Spinal cord (tissue), 10 donors: ENCODE data around the gene PAPOLA. TPM values are rescaled to one million over a fixed set of nuclear protein-coding genes. Genes with fewer than 3 reads are reported as not detected.
A peak's percentile ranks its signal among the peaks of the same experiment; 100 is the strongest.
"Not testable (repeated sequence)": the region's sequence is repeated elsewhere in the genome, so short reads cannot be mapped to it uniquely, and the experiment has no call there.

Source experiments
- DNase-seq, 6 donors: peaks; one replicate each; pipeline versions ENCODE4 v3.0.0 to v3.0.0-alpha.2; 2013 to 2015; ENCODE audit warnings: low spot score in 6 of 6, low read depth in 4 of 6
- H3K27ac ChIP-seq: one replicate; pipeline ENCODE4 v1.5.1; 2013; ENCODE audit warnings: low read depth, low read length, control low read depth
- H3K27me3 ChIP-seq: one replicate; pipeline ENCODE4 v1.6.1; 2013; ENCODE audit warnings: low read length; ENCODE audit not compliant: control insufficient read depth, insufficient read depth
- H3K36me3 ChIP-seq: one replicate; pipeline ENCODE4 v1.6.1; 2013; ENCODE audit warnings: low read length; ENCODE audit not compliant: control insufficient read depth, insufficient read depth
- H3K4me1 ChIP-seq: one replicate; pipeline ENCODE4 v1.6.1; 2013; ENCODE audit warnings: low read length; ENCODE audit not compliant: control insufficient read depth, insufficient read depth
- H3K4me3 ChIP-seq: one replicate; pipeline ENCODE4 v1.5.1; 2013; ENCODE audit warnings: low read depth, low read length, control low read depth
- H3K9me3 ChIP-seq: one replicate; pipeline ENCODE4 v1.6.1; 2013; ENCODE audit warnings: low read length; ENCODE audit not compliant: control insufficient read depth, insufficient read depth
- WGBS: methylation state at CpG from one replicate; pipeline ENCODE4 v1.1.5; 2013; ENCODE audit warnings: missing lambda C conversion rate; ENCODE audit not compliant: insufficient coverage; 5-methylcytosine and 5-hydroxymethylcytosine counted together
- polyA plus RNA-seq, 2 donors: library from polyadenylated mRNA; unstranded; fragments of 120-200 nt; gene quantifications; one replicate each; pipeline ENCODE4 v1.2.1, GENCODE V29; 2013; ENCODE audit not compliant: insufficient read length in 2 of 2
- total RNA-seq, 2 donors: library from RNA; depleted of rRNA in 1 of 2; stranded (reverse); fragments of 120-200 nt in 1 of 2; fragments of >200 nt in 1 of 2; gene quantifications; one replicate each; pipeline versions ENCODE4 v1.2.3 to v1.2.4, GENCODE V29; 2013 to 2014
- donor health status: healthy.

Gene PAPOLA
- total and polyA plus RNA-seq, 4 donors, result 122 to 197 (median 140) TPM

DNA sequence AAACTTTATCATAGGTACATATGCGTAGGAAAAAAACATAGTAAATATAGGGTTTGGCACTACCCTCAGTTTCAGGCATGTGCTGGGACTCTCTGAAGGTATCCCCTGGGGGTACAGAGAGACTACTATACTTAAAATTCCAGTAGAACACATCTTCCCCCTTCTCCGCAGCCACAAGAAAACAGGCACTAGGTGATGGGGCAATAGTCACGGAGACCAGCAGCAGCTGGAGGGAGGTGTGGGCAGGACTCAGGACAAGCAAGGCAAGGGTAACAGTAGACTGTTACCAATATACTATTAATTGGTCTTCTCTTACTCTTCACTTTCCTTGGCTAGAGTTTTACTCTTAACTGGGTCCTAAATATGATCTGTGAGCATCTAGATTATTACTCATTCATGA lies 4.6 kb upstream of the PAPOLA start:
- Histone ChIP-seq H3K36me3 (no peaks in the 10 kb centered on the region), H3K4me3 (no peak overlapping the region), H3K4me1 (peaks cover 9% of the 10 kb centered on the region), H3K27me3 (no peaks in the 10 kb centered on the region), H3K9me3 (no peaks in the 10 kb centered on the region), H3K27ac (no peak overlapping the region)
- WGBS, result no CpG with 5 or more reads among the region's 3 CpGs
- DNase-seq, result no peak

DNA sequence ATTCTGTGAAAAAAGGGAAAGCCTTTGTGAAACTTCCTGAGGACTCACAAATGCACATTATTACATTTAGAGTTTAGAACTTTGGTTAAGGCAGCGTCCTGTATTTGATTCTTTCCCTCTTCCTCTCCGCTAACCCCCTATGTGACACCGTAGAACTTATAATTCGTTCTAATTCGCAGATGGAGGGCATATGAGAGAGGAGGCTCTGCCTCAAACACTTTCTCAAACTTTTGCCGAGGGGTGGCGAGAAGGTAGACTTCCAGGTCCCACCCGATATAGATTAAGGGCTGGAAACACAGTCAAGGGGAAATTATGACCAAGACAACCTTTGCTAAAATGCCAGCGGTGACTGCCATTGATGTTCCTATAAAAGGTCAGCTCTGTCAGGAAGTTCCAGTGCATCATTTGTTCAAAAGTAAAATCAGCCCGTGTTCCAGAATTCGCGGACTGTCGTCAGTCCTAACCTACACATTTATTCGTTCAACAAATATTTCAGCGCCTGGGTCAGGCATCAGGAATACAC lies 904 bp upstream of the PAPOLA start:
- Histone ChIP-seq H3K36me3 (peaks cover 4% of the 10 kb centered on the region), H3K4me1 (peaks cover 19% of the 10 kb centered on the region), H3K27ac (peak overlapping the region; percentile 95), H3K4me3 (peak overlapping the region; percentile 94), H3K27me3 (no peaks in the 10 kb centered on the region), H3K9me3 (no peaks in the 10 kb centered on the region)
- WGBS, result 23% methylated on average over 6 of the region's 15 CpGs
- DNase-seq, result no peak

DNA sequence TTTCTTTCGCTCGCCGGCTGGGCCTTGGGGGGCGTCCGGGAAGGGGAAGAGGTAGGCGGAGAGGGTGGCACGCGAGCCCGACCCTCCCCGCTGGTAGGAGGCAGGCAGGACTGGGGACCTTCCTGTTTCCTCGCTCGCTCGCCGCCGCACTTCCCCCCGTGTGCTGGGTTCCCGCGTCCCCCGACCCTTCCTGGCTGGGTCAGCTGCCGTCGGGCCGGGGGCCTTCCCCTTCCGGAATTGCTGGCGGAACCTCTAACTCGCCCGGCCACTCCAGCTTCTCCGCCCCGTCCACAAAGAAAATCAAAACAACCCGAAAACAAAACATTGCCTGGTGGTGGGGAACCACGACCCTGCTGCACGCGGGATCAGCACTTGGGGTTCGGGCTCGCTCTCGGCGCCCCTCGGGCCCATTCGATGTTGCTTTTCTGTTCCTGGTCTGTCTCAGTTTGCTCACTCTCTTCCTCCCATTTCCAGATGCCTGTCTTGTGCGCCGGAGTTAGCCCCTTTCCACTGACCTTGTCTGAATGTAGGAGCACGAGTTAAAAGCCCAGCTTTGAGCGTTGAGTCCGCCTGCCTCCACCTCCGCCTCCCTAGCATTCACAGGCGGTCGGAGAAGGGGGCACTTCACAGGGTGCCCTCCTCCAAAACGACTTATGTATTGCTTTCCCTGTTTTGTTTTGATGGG lies 581 bp downstream of the PAPOLA start:
- H3K27me3 ChIP-seq, result no peaks in the 10 kb centered on the region
- no peaks in the 10 kb centered on the region for H3K9me3 ChIP-seq
- 0% methylated on average over 44 of the region's 47 CpGs for WGBS
- peaks cover 19% of the 10 kb centered on the region for H3K4me1 ChIP-seq
- peak overlapping the region; percentile 94 for H3K4me3 ChIP-seq
- peak in 4 of 6 donors; percentile 31 to 54 (median 37) for DNase-seq
- H3K27ac ChIP-seq, result peak overlapping the region; percentile 95
- peaks cover 4% of the 10 kb centered on the region for H3K36me3 ChIP-seq

DNA sequence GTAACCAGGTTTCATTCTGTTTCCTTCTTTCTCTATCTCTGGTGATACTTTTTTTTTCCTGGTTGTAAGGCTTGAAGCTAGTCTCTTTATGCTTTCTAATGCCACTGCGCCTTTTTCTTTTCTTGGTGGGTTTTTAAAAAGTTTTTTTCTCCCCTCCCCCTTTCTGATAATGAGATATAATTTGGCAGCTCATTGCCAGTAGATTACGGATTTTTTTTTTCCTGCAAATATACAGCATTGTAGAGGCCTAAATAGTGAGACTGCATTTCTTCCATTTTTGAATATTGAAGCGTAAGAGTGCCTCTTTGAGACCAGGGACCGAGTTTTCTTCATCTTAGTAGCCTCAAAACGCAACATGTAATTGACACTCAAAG lies 1.1 kb downstream of the PAPOLA start:
- no peaks in the 10 kb centered on the region for H3K9me3 ChIP-seq
- no peak for DNase-seq
- peaks cover 19% of the 10 kb centered on the region for H3K4me1 ChIP-seq
- H3K4me3 ChIP-seq, result peak overlapping the region; percentile 94
- WGBS, result no CpG with 5 or more reads among the region's 5 CpGs
- H3K27ac ChIP-seq, result peak overlapping the region; percentile 95
- peaks cover 4% of the 10 kb centered on the region for H3K36me3 ChIP-seq
- H3K27me3 ChIP-seq, result no peaks in the 10 kb centered on the region

DNA sequence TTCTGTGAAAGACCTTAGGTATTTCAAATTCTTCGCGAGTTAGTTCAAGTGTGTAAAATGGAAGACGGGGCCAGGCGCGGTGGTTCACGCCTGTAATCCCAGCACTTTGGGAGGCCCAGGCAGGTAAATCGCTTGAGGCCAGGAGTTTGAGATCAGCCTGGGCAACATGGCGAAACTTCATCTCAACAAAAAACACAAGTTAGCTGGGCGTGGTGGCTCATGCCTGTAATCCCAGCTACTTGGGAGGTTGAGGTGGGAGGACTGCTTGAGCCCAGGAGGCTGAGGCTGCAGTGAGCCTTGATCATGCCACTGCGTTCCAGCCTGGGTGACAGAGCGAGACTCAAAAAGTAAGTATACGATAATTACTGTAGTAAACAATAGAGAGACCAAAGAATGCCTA lies 2.2 kb downstream of the PAPOLA start:
- H3K9me3 ChIP-seq, DNase-seq, H3K27me3 ChIP-seq, H3K36me3 ChIP-seq, H3K4me3 ChIP-seq, H3K27ac ChIP-seq: not testable (repeated sequence)
- 97% methylated on average over 8 of the region's 12 CpGs for WGBS
- peaks cover 19% of the 10 kb centered on the region for H3K4me1 ChIP-seq

DNA sequence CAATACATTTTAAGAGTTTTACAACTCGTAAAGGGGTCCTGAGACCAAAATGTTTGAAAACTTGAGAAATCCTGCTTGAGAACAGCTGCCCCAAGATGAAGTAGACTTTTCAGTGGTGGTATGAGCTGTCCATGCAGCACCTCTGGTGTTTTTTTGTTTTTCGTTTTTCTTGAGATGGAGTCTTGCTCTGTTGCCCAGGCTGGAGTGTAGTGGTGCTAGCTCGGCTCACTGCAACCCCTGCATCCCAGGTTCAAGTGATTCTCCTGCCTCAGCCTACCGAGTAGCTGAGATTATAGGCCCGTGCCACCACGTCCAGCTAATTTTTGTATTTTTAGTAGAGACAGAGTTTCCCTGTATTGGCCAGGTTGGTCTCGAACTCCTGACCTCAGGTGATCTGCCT lies 5.5 kb downstream of the PAPOLA start:
- H3K4me3 ChIP-seq, result no peak overlapping the region
- H3K27me3 ChIP-seq, result no peaks in the 10 kb centered on the region
- peaks cover 9% of the 10 kb centered on the region for H3K4me1 ChIP-seq
- H3K36me3 ChIP-seq, result peaks cover 4% of the 10 kb centered on the region
- no peaks in the 10 kb centered on the region for H3K9me3 ChIP-seq
- 96% methylated on average over 5 of the region's 7 CpGs for WGBS
- H3K27ac ChIP-seq, result no peak overlapping the region
- DNase-seq, result no peak

DNA sequence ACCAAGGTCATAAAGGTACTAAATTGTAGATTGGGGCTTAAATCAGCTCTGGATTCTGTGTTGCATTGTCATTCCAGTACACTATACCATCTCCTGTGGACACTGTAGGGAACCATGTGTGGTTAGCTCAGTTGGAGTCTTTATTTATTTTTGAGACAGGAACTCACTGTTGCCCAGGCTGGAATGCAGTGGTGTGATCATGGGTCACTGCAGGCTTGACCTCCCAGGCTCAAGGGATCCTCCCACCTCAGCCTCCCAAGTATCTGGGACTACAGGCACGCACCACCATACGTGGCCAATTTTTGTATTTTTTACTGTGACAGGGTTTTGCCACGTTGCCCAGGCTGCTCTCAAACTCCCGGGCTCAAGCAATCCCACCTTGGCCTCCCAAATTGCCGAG lies 6.7 kb downstream of the PAPOLA start:
- Histone ChIP-seq H3K27ac (no peak overlapping the region), H3K4me3 (no peak overlapping the region), H3K36me3 (peaks cover 4% of the 10 kb centered on the region), H3K9me3 (no peaks in the 10 kb centered on the region), H3K27me3 (no peaks in the 10 kb centered on the region), H3K4me1 (peaks cover 9% of the 10 kb centered on the region)
- DNase-seq, result no peak
- WGBS, result 92% methylated on average over 4 of the region's 5 CpGs

DNA sequence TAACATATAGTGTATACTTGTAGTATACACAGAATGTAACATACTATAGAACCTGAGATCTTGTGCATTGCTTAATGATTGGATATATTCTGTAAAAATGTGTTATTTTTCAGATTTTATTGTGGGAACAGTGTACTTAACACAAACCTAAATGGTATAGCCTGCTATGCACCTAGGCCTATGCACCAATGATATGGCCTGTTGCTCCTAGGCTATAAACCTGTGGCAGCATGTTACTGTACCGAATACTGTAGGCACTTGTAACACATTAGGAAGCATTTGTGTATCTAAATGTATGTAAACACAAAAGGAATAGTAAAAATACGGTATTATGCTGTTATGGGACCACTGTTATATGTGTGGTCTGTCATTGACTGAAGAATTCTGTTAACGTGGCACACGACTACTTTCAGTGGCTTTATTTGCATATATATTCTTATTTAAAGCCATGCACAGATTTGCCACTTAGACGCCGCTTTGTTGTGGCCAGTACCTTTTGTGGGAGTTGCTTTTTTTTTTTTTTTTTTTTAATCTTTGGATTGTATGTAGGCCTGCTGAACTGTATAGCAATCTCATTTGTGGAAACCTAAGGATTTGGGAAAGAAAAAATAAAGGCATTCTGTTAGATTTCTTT lies 7.4 kb downstream of the PAPOLA start:
- Histone ChIP-seq H3K4me3 (no peak overlapping the region), H3K9me3 (no peaks in the 10 kb centered on the region), H3K27ac (no peak overlapping the region), H3K27me3 (no peaks in the 10 kb centered on the region), H3K36me3 (peaks cover 4% of the 10 kb centered on the region), H3K4me1 (peaks cover 5% of the 10 kb centered on the region)
- no peak for DNase-seq
- WGBS, result no CpG with 5 or more reads among the region's 6 CpGs

DNA sequence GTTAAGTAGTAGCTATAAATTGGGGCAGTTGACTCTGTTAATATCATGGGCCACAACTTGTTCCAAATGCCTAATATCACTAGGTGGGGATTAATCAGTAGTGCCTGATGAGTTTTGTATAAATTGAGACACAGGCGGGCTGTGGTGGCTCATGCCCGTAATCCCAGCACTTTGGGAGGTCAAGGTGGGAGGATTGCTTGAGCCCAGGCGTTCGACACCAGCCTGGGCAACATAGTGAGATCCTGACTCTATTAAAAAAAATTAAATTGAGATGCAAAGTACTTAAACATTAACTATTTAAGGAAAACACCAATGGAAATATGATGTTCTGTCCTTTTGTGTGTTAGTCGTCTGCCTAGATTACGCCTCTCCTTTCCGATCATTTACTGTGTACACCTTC lies 9.0 kb downstream of the PAPOLA start:
- H3K27me3 ChIP-seq, result no peaks in the 10 kb centered on the region
- no peak for DNase-seq
- no CpG with 5 or more reads among the region's 7 CpGs for WGBS
- H3K36me3 ChIP-seq, result no peaks in the 10 kb centered on the region
- no peak overlapping the region for H3K27ac ChIP-seq
- no peaks in the 10 kb centered on the region for H3K9me3 ChIP-seq
- no peak overlapping the region for H3K4me3 ChIP-seq
- no peaks in the 10 kb centered on the region for H3K4me1 ChIP-seq

DNA sequence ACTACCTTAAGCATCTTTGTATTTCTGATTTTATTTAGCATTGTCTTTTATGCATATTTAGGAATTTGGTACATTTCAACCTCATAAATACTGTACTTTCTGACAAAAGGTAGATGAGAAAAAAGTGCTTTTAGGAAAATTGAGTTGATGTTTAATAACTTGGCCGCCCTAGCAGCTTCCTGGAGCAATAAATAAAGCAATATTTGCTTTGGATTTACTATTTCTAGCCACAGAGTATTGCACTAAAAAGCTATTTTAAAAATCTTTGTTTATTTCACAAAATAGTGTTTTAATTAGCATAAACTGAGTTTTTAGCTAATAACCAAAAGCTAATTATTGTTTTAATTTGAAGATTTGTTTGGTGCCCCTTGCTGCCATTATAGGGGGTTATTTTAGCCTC lies 9.5 kb downstream of the PAPOLA start:
- no CpG with 5 or more reads among the region's 1 CpG for WGBS
- DNase-seq, result no peak
- Histone ChIP-seq H3K4me1 (no peaks in the 10 kb centered on the region), H3K27me3 (no peaks in the 10 kb centered on the region), H3K36me3 (no peaks in the 10 kb centered on the region), H3K4me3 (no peak overlapping the region), H3K9me3 (no peaks in the 10 kb centered on the region), H3K27ac (no peak overlapping the region)
